GF-D8 (cell line): ENCODE results near the gene FERMT1.
"Not testable (repeated sequence)": the region's sequence is repeated elsewhere in the genome, so short reads cannot be mapped to it uniquely, and the experiment has no call there.

ENCODE experiments used
- DNase-seq: peaks from one replicate; lab custom pipeline; 2025; lab: John Stamatoyannopoulos, UW

FERMT1 gene

DNA sequence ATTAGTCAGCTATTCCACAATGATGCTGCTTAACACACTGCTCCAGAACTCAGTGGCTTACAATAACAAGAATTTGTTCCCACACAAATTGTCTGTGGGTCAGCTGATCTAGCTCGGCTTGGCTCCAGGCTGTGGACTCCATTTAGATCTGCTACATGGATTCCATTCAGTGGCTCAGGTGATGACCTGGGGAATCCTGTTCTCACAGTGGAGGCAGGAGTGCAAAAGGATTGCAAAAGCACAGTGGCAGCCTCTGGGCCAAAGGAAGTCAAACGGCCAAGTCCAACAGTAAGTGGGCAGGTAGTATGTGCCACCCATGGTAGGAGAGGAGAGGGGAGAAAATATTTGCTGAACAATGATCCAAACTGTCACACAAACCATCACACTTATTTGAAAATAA lies 53.2 kb downstream of the FERMT1 start:
- DNase-seq: no peak

DNA sequence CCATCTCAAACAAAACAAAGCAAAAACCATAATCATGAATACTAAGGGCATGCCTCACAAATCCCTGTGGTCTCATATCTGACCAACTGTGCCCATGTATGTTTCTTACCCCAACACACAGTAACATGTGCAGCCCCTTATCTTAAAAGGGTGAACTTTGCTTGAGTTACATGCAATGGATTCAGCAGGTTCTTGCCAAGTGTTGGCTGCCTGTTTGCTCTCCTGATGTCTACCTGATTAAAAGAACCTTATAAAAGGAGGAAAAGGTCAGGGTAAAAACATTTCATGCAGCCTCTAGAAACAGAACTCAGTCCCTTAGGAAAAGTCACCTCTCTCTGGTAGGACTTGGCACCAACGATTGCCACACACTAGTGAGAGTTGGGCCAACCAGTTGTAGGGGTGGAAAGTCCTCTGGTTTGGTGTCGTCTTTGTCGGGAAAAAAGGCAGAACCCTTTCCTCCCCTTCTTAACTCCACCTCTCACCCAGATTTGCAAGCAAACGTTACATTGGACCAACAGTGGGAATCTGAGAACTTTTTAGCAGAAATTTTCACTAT lies 55.0 kb downstream of the FERMT1 start:
- no peak for DNase-seq

DNA sequence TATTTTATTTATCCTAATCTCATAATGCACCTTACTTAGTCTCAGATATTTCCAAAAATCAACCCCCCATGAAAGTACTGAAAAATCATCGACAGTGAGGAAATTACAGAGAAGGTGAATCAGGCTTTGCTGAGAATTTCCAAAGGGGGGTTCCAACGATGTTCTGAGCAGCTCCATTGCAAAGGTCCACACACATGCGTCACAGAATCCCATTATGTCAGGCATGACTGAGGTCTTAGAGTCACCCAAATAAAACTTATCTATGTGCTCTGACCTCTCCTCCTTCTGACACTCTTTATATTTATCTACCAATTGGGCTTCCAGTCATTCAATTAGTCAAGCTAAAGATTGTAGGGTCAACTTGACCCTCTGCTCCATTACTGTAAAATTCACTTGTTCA lies 56.2 kb downstream of the FERMT1 start:
- DNase-seq: no peak

DNA sequence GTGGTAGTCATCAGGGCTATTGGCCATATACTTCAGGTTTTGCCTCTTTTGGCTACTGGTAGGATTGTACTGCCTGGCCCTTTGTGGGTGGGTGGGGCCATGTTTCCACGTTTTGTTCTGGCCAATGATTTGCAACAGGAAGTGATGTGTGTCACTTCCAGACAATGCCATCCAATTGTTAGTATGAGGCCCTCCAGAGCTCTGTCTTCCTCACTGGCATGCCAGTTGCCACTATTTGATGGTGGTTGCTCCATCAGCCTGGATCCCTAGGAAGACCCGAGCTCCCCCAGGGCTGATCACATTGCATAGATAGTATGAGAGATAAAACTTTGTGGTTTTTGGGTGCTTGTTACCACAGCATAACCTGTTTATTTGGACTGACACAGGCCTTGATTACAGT lies 61.3 kb downstream of the FERMT1 start:
- no peak for DNase-seq

DNA sequence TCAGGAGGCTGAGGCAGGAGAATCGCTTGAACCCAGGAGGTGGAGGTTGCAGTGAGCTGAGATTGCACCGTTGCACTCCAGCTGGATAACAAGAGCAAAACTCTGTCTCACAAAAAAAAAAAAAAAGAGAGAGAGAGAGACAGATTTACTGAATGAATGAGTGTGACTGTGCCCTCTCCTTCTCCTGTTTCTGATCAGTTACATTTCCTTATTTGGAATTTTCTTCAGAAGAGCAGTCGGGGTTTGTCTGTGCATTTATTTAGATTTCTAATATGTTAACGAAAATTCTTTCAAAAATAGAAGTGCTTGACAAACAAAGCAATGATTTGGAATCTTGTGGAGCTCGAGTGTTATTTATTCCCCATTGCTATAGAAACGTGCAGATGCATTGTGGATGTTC lies 62.6 kb downstream of the FERMT1 start:
- no peak for DNase-seq

DNA sequence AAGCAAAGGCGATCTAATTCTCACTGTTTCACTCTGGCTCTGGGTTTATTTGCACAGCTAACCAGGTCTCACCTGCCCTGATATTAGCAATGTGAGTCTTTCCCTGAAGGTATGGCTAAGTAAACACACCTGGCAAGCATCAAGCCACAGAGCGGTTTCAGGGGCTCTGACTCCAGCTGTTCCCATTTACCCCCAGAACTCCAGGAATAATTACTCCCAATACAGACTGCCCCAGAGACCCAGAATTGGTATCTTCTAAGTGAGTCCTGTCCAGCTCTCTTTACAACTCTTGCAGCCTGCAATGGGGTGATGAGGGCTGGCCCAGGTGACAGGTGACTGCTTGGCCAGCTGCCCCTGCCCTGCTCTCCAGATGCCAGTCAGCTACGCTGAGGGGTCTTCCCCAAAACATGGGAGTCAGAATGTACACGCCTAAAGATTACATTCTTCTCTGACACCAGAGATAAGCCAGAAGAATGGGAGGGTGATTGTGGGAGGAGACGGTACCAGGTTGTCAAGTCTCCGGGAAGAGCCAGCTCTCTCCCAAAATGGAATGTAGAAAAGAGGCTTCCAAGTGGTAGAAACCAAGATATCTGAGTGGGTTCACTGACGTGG lies 64.0 kb downstream of the FERMT1 start:
- no peak for DNase-seq

DNA sequence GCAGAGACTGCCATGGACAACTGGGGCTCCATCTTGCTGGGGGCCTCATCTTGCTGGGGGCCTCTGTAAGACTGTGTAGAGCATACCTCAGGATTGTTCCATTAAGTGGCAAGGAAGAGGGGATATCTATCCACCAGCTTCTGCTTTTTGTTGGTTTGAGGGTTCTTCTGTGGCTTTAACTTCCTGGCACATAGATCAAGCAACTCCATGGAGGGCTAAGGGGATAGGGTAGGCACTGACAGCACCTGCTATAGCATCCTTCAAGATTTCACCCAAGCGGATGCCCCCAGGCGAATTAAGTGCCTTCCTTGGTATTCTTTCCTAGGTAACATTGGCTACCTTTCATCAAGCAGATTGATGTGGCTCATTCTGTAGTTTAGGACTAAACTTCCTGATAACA lies 65.1 kb downstream of the FERMT1 start:
- peak; percentile 73 for DNase-seq

DNA sequence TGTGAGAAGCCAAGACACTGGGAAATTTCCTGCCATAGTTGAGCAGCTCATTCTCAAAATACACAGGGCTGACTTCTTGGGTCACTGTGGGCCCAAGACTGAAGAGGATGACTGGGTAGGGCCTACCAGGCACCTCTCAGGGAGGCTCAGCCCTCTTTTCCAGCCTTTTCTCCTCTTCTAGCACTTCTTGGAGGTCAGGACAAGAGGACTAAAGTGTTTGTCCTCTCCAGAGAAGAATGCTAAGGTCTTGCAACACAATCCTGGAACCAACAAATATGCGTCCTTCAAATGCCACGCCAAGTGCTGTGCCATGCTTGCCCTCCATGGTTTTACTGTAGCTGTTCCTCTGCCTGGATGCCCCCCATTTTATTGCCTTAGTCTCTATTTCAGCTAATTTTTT lies 65.7 kb downstream of the FERMT1 start:
- no peak for DNase-seq

DNA sequence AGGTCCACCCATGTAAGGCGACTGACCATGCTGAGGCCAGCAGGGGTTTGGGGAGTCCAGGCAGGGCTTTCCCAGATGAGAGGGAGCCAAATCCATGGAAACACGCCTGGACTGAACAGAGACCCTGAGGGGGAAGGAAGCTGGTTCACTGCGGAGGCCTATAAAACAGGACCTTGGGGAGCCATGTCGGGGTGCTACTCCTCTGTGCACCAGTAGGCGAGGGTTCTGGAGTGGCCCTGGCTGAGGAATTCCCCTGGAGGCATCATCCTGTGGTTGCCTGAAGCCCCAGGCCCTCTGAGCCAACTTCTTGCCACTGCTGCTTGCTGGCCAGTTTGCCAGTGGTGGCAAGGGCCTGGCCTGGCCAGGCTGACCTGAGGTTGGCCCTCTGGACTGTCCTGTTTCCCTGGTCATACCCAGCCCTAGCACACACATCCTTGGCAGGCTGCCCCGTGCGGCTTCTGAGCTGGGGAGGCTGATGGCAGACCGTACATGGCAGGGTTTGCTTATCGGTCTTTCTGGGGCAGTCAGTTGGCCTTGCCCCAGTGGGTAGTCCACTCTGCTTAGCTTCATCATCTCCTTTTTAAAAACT lies 66.8 kb downstream of the FERMT1 start:
- DNase-seq: no peak

DNA sequence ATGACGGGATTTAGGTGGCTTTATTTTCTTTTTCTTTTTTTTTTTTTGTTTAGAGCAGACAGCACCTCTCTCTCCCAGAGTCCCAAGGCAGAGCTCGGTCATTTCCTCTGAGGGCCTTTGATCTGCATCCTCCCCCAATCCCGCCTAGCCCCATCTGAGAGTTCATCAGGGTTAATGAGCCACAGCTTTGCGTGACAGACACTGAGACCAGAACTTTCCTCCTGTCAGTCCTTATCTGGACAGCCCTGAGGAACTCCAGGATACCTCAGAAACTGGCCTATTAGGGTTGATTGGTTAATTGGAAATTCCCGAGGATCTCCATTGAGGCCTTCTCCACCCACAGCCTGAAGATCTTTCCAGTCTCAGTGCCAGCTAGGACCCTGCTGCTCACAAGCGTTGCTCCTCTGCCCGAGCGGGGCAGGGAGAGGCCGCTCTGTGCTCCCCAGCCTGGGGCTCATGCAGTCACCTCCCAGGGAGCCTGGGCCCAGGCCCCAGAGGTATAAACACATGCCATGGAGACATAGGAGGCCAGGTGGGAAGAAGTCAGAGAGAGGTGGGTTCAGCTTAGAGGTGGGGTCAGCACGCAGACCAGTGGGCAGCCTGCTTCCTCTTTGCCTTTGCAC lies 67.6 kb downstream of the FERMT1 start:
- DNase-seq: no peak

DNA sequence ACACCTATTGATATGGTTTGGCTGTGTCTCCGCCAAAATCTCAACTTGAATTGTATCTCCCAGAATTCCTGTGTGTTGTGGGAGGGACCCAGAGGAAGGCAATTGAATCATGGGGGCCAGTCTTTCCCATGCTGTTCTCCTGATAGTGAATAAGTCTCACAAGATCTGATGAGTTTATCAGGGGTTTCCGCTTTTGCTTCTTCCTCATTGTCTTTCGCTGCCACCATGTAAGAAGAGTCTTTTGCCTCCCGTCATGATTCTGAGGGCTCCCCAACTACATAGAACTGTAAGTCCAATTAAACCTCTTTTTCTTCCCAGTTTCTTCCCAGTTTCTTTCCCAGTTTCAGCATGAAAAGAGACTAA lies 68.2 kb downstream of the FERMT1 start:
- DNase-seq: not testable (repeated sequence)

DNA sequence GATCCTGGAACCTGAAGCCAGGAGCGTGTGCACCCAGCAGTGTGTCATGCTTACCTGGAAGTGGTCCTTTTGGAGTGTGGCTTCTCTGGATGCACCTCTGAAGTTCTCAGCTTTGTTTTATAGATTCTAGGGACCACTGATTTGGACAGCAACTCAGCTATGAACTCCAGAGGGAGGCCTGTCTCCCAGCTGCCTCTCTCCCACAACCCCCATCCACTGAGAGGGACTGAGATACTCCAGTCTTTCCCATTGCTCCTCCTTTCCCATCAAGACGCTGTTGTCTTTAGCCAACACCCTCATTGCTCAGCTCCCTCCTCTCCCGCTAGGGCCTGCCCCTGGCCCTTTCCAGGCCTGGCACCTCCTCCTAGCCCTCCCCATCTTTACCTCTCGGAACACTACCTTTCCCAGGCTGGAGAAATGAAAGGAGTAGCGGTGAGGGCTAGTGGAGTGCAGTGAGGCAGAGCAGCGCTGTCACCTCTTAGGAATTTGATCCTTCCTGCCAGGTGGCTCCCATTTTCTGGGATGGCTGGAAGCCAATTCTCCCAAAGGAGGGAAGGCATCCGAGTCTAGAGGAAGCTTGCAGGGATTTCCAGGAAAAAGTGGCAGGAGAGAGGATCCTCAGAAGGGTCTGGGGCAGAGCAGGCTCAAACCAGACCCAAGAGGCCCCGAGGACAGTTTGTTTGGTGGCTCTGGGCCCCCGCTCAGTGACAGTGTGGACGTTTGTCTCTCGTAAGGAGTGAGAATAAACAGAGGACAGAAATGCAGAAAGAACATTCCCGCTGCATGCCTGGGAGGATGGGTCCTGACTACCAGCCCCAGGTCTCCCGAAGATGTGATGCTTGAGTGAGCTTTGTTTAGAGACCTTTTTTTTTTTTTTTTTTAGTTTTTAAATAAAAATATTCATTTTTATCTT lies 68.8 kb downstream of the FERMT1 start, which contains the start of gene LRRN4:
LRRN4 (minus strand) TSS at position 285 of the 913 bp plus-strand sequence. CDS start 1,261 bp downstream, outside the sequence.
- DNase-seq: no peak

DNA sequence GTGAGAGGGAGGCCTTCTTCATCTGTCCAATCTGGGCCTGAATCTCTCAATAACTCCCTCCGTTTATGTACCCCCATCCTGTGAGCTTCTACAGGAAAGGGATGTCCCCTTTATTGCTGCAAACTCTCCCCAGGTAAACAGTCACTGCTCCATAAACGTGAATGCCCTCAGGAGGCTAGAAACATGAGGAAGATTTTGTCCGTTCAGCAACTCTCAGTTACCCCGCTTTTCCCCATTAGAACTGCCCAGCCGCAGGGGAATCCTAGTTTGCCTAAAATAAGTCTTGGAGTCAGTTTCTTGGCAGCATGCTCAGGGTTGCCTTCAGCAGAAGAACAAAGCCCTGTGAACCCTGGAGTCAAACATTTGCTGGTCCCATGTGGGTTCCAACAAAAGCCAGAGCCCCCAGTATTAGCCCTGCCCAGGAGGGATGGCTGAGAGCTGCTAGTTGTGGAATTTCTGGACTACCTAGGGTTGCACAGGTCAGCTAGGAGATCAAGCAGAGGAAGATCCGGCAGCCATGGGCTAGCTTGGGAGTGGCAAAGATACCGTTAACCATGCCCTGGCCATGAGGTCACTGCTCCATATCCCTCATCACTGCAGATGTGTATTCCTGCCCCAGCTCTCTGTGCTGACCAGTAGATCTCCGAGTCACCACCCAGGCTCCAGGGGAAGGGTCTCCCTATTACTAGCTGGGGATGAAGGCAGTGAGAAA lies 69.6 kb downstream of the FERMT1 start:
- DNase-seq: no peak

DNA sequence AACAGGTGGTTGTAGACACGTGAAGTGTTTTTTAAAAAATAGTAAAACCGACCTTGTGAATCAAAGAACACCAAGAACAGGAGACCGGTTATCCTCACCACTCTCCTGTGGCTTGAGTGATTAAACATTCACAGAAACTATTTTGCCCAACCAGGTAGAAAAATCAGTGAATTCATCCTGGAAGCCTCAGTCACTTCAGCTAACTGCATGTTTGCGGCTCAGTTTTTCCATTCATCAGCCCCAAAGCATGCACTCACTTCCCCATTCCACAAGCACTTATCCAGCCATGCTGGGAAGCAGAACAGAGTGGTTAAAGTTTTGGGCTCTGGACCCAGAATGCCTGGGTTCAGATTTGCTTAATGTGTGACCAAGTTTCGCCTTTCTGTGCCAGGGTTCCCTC lies 71.3 kb downstream of the FERMT1 start:
- DNase-seq: no peak

DNA sequence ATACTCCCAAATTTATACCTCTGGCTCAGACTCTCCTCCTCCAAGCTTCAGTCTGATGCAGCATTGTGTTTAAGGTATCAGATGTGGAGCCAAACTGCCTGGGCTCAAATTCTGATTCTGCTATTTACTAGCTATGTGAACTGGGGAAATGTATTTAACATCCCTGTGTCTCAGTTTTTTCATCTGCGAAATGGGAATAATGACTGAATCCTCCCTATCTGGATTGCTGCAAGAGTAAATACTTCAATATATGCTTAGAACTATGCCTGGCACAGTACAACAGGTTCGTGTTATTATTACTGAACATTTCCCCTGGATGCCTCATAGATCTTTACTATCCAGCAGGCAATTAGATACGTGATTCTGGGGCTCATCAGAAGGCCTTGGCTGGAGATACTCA lies 74.4 kb downstream of the FERMT1 start:
- no peak for DNase-seq

DNA sequence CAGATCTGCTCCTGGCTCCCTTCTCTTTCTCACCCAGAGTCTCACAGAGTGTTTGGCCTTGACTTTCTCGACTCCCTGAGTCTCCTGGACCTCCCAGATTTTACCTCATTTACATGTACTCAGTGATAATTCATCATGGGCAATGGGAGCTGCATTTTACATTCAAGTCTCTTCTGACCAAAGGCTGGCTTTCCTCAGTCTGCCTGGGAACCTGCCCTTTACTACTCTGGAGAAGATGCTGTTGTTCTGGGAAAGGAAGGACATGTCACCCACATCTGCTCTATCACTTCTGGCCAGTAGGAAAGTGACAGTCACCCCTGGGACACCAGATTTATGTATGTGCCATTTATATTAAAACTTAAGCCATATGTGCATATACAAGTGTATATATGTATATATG lies 76.4 kb downstream of the FERMT1 start:
- no peak for DNase-seq

DNA sequence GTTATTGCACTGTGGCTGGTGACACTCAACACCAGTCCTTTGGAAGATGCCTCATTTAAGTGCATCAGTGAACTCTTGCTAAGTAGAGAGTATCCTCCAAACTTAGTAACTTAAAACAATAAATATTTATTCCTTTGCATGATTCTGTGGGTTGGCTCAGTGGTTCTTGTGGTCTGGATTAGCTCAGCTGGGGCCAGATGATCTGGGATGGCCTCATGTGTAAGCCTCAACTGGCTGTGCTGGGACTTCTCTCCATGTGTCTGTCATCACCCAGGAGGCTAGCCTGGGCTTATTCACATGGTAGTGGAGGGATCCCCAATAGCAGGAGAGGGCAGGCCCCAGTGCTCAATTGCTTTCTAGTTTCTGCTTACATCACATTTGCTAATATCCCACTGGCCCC lies 77.3 kb downstream of the FERMT1 start:
- no peak for DNase-seq

DNA sequence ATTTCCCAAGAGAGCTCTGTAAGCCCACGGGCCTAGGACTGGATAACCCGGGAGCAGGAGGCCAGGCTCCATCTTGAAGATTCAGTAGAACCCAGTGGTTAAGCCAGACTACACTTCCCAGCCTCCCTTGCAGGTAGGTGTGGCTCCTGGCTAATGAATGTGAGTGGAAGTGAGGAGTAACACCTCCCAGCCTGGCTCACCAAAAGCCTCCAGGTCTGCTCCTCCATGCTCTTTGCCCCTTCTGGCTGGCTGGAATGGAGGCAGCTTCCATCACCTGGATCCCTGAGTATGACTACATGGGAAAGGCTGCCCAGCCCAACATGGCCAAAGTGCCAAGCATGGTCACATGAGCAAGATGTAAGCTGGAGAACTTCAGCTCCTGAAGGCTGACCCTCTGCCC lies 78.7 kb downstream of the FERMT1 start:
- DNase-seq: no peak

DNA sequence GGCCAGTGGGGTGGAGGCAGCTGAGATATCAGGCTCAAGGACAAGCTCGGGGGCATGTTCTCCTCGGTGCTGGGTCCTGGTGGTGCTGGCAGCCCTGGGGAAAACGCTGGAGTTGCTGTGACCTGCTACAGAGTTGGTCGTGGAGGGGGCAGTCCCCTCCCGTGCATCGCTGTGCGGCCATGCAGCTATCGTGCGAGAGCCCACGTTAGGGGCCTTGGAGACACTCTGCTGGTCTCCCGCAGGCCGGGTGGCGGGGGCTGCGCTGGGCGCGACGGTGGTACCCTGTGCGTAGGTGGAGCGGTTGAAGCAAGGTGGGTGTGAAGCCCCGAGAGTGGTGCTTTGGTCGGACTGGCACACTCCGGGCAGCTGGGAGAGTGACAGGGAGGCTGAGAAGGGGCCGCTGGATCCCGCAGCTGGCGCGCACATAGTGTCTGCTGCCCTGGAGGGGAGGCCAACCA lies 81.0 kb downstream of the FERMT1 start:
- DNase-seq: no peak

DNA sequence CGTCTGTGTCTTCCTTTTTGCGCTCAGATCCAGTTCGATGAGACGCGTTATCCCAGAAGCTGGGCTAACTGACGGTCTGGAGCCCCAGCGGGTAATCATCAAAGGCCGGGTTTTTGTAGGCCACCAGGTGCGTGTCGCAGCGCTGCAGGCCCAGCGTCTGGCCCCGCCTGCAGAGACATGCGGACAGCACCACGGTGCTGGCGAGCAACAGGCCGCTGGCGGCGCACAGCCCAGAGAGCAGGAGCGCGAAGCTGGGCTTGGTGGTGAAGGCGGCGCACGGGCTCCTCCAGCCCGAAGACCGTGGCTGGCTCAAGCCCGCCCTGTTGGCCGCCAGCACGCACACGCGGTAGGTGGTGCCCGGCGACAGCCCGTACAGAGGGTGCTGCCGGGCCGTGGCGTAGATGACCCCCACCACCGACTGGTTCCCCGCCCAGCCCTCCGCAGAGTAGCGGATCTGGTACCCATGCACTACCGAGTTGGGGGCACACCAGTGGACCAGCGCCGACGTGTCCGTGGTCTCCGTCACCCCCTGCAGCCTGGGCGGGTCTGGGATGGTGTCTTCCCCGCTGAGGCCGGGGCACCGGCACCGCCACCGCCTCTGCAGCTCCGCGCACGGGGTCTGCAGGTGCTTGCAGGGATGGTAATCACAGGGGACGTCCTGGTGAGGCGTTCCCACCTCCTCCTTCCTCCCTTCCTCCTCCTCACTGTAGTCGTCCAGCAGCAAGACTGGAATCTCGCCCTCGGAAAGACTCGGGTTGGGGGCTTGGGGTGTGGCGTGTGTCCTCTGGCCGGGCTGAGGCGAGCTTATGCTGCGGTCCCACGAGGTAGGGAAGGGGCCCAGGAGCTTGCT lies 81.6 kb downstream of the FERMT1 start:
- no peak for DNase-seq

DNA sequence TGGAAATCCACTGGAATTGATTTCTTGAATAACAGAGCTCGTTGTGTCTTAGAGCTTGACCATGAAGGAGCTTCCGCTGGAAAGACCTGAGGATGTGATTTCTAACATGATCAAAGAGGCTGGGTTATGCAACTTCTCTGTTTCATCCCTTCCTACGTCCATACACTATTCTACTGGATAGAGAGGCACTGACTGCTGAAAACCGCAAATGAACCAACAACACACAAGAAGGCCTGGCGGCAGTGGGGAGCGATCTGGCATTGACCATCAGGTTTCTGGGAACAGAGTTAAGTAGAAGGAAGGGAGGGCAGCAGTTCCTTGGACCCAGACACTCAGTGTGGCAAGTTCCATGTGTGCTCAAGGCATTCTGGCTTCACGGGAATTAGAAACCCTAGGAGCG lies 82.3 kb downstream of the FERMT1 start:
- DNase-seq: no peak
